T-helper 2 cell treated with Interferon-gamma antibody and Interleukin-4, amounts not matched to agents 5 μg/mL and 100 μg/mL, for 36 hours (primary cell): Measurements from ENCODE around the gene RNF5.

ENCODE experiments used
- DNase-seq: peaks from one replicate; pipeline ENCODE4 v3.0.0; 2021; ENCODE audit warnings: low spot score
- H3K27ac Mint-ChIP-seq: one replicate; pipeline ENCODE4 v1.8.0; 2021; ENCODE audit warnings: mild to moderate bottlenecking, mixed read lengths
- H3K27me3 Mint-ChIP-seq: one replicate; pipeline ENCODE4 v1.8.0; 2021; ENCODE audit warnings: low read depth, mixed read lengths
- H3K36me3 Mint-ChIP-seq: one replicate; pipeline ENCODE4 v1.8.0; 2021; ENCODE audit warnings: low read depth, mixed read lengths
- H3K4me1 Mint-ChIP-seq: one replicate; pipeline ENCODE4 v1.8.0; 2021; ENCODE audit warnings: low read depth, mixed read lengths
- H3K4me3 Mint-ChIP-seq: one replicate; pipeline ENCODE4 v1.8.0; 2022; ENCODE audit warnings: mild to moderate bottlenecking, moderate library complexity, mixed read lengths
- H3K9me3 Mint-ChIP-seq: one replicate; pipeline ENCODE4 v1.8.0; 2021; ENCODE audit warnings: mixed read lengths

Gene RNF5

DNA sequence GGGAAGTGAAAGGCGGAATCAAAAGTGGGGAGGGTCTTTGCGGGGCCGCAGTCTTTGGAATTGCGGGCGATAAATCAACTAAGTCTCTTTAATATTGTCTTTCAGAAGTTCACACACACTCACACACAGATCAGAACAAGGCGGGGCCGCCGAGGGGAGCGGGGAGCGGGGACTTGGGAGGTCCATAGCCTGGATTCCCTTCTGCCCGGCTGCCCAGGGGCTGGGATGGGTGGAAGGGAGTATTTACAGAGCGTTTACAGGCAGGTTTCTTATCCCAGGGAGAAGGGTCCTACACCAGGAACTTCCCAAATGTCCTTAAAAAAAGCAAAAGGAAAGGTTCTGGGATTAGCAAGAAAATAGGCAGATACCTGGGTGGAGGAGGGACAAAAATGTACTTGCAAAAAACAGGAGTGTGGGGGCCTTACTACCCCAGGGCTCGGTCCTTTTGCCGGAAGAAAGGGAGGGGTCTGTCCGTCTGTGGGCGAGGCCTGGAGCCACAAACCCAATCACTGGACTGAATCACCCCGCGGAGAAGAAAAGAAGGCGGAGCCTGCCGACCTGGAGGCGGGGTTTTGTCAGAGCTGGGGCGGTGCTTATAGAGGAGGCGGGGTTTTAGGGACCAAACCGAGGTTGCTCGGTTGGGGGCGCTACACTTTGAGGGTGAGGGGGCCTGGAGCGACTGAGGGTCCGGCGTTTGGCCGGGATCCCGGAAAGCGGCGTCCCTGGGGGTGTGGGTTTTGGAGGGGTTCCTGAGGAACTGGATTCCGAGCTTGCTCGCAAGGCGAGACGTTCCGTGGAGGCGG lies 29.7 kb upstream of the RNF5 start:
- Mint-ChIP-seq H3K9me3 (no peaks in the 10 kb centered on the region), H3K4me1 (peaks cover 19% of the 10 kb centered on the region), H3K27ac (peak overlapping the region; percentile 29), H3K36me3 (no peaks in the 10 kb centered on the region), H3K4me3 (peak overlapping the region; percentile 79), H3K27me3 (peaks cover 69% of the 10 kb centered on the region)
- DNase-seq = peak; percentile 63

DNA sequence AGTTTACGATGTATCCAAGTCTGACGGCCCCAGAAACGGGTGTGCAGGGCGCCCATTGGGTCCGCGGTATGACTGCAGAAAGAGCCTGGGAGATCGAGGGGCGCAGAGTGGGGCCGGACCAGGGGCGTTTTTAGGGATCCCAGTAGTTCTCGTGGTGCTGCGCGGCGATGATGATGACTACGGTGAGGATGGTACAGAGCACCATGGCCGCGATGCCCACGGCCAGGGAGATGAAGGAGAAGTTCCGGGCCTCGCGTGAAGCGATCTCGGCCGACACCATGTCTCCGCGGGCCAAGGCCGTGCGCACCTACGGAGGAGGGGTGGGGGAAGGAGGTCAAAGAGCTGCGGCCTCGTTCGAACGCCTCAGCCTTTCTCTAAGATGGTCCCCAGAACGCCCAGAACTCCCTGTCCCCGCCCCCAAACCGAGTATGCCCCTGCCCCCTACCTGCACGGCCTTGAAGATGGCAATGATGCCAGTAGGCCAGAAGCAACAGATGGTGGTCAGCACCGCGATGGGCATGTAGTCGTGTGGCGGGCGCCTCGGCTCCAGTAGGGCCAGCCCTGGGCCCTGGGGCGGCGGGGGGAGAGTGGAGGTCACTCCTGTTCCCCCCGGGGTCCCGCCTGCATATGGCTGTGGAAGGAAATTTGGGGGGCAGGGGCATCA lies 29.0 kb upstream of the RNF5 start:
- peaks cover 21% of the 10 kb centered on the region for H3K4me1 Mint-ChIP-seq
- peak overlapping the region; percentile 79 for H3K4me3 Mint-ChIP-seq
- no peak for DNase-seq

DNA sequence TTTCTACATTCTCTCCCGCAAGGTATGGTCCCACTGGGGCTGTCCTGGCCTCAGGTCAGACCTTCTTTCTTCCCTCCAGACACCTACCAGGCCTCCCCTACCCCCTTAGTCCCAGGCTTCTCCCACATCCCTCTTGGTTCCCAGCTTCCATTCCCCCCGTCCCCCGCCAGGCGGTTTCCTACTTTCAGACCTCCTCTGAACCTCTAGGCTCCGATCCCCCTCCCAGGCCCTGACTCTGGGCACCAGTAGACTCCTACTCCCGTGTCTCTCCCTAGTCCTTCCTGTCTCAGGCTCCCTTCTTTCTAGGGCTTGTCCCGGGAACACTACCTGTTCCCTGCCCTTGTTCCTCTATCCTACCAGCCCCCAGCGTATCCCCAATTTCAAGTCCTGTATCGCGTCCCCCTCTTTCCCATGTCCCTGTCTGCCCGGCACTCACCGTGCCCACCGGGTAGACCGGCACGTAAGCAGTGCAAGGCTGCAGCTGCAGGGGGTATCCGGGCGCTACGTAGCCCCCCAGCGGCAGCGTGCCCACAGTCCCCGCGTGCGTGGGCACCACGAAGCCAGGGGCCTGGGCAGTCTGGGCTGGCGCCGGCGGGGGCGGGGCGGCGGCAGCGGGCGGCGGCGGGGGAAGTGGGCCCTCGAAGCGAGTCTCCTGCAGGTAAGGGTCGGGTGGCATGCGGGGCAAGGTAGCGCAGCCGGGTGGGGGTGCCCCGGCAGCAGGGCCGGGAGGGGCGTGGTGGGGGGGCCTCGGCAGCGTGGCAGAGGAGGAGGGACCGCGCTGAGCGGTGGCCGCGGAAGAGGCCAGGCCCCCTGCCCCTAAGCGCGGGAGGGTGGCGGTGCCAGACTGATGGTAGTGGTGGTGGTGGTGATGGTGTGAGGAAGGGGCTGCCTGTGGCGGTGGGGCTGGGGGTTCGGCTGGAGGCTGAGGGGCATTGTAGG lies 28.0 kb upstream of the RNF5 start:
- Mint-ChIP-seq H3K36me3 (no peaks in the 10 kb centered on the region), H3K27me3 (peaks cover 69% of the 10 kb centered on the region), H3K4me1 (peaks cover 28% of the 10 kb centered on the region), H3K9me3 (no peaks in the 10 kb centered on the region), H3K4me3 (no peak overlapping the region), H3K27ac (no peak overlapping the region)
- DNase-seq = no peak

More for the DNA sequence above, 29.0 kb upstream of the RNF5 start:
- H3K27me3 Mint-ChIP-seq = peaks cover 70% of the 10 kb centered on the region
- no peaks in the 10 kb centered on the region for H3K36me3 Mint-ChIP-seq
- peak overlapping the region; percentile 29 for H3K27ac Mint-ChIP-seq
- no peaks in the 10 kb centered on the region for H3K9me3 Mint-ChIP-seq

DNA sequence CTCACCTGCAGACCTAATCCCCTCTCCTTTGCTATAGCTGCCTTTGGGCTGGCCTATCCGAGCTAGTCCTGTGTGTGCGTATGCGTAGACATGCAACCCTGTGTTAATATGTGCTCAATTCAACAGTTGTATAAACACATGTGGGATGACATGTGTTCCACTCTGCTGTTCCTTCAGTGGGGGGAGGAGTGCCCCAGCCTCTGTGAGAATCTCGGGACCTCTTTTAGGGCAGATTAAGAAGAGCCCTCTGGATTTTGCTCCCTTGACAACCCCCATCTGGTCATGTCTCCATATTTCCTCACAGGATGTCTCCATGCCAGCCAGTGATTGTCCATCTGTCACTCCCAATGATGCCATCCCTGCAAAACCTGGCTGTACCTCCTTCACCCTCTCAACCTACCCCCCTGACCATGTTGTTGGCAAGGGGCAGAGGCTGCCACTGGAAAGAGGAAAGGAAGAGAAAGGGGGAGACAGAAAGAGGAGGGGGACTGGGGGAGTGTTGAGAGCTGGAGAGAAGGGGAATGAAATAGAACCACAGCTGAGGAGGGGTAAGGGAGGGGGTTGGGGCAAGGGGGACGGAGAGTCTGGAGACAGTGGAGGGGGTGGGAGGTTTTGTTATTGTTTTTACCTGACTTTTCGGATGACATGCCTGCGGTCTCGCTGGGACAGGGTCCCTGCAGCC lies 26.9 kb upstream of the RNF5 start:
- peaks cover 61% of the 10 kb centered on the region for H3K27me3 Mint-ChIP-seq
- H3K36me3 Mint-ChIP-seq = no peaks in the 10 kb centered on the region
- H3K27ac Mint-ChIP-seq = no peak overlapping the region
- DNase-seq = no peak
- H3K4me1 Mint-ChIP-seq = peaks cover 32% of the 10 kb centered on the region
- no peaks in the 10 kb centered on the region for H3K9me3 Mint-ChIP-seq
- H3K4me3 Mint-ChIP-seq = no peak overlapping the region

DNA sequence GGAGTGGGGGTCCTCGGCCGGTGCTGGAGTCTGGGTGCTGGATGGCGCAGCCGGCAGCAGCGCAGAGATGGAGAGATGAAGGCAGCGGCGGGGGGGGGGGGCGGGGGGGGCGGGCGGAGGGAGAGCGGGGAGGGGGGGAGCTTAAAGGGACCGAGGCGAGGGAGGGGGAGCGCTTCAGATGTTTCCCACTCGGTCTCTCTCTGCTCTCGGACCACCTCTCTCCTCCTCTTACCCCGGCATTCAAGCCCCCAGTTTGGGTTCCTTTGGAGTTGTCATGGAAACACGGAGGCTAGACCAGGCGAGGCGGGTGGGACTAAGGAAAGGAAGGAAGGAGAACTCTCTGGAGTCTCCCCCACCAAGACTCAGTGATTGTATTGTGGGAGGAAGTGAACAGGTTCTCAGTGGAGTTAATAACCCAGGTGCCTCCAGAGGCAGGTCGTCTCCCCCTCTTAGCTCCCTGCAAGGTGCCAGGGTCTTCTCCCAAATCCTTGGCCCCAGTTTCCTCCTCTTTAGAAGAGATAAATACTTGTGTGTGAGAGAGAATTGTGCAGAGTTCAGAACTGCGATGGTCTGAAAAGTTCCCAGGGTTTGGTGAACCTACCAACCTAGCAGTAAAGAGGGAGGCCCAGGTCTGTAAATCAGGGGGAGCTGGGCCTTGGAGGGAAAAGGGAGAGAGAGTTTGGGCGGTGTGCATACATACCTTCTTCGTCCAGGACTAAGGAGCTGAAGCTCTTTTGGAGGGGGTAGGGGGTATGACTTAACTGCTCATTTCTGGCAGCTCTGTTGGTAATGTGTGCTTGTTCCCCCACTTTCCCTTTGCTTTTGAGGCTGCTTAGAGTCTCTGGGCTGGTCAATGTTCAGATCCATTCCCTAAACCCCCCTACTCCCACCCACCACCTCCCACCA lies 26.1 kb upstream of the RNF5 start, which contains the start of gene PRRT1:
Gene PRRT1, minus strand, starts transcription at position 77 of the 906 bp plus-strand sequence. CDS start 112 bp downstream, outside the sequence.
- peaks cover 53% of the 10 kb centered on the region for H3K27me3 Mint-ChIP-seq
- H3K9me3 Mint-ChIP-seq = no peaks in the 10 kb centered on the region
- no peak for DNase-seq
- peak within 1 kb of the TSS; percentile 57 for H3K4me3 Mint-ChIP-seq
- no peak within 1 kb of the TSS for H3K27ac Mint-ChIP-seq
- H3K36me3 Mint-ChIP-seq = no peaks in the 10 kb centered on the region
- H3K4me1 Mint-ChIP-seq = peaks cover 32% of the 10 kb centered on the region

DNA sequence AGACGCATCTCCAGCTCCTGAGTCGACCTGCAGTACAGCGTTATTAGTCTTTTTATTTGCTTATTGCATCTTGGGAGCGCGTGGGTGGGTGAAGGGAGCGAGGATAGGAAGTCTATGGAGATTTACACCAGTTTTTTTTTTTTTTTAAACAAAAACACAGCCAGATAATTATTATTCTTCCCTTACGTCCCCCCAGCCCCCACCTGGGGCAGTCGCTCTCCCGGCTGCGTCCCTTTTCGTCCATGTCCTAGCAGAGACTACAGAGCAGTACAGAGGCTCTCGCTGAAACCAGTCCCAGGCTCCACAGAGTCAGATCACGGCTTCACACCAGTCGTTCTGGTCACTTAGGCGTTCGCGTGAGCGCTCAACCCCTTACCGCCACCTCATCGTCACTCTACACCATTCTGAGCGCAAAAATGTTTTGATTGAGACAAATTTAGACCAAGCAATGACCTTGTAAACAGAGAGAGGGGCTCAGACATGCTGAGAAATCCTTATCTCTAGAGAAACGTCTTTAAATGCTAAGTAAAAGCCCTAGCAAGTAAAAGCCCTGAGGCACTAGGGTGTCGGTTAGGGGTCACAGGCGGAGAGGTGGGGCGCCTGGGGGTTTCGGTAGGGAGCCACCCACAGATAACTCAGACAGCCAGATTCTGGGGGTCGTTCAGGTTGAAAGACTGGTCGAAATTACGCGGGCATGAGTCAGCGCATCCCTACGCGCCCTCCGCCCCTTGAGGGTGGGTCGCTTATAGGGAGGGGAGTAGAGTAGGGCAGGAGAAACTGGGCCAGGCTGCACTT lies 25.2 kb upstream of the RNF5 start:
- H3K9me3 Mint-ChIP-seq = no peaks in the 10 kb centered on the region
- DNase-seq = no peak
- H3K4me1 Mint-ChIP-seq = peaks cover 28% of the 10 kb centered on the region
- peaks cover 3% of the 10 kb centered on the region for H3K36me3 Mint-ChIP-seq
- H3K4me3 Mint-ChIP-seq = peak overlapping the region; percentile 57
- H3K27ac Mint-ChIP-seq = no peak overlapping the region
- H3K27me3 Mint-ChIP-seq = peaks cover 45% of the 10 kb centered on the region

DNA sequence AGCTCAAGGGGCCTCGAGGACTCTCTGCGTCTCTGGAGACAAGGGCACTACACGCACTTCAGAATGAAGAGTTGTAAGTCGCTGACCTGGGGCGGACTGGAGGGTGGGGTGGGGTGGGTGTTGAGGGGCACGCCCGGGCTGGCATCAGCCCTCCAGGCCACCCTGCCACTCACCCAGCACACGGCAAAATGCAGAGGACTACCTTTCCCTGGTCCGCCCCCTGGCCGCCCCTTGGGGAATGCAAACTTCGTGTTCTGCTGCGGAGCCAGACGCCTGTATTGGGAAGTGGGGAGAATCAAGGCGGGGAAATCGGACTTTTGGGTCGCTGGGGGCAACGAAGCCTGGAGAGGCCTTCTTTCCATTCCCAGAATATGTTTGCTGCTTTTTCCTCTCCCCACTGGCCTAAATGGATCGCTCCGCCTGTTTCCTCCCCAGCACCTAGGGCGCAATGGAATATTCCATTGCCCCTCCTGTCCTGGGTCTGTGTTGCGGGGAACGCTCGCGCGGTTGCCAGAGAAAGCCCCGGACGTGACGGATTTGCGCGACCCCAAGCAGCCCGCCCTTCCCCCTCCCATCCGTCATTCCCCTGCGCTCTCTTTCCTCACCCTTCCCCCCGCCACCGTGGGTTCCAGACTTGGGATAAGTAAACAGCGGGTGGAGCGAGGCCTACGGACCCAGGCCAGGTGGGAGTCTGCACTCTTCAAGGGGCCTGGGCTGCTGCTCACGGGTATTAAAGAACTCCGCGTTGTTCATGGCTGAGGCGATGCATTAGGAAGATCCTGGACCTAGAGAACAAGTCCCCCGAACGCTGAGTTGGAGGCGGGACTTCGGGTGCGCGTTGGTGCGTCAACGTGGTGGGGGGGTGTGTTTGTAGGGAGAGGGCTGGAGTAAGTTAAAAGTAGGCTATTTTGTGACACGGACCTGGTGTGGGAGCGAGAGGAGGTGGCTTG lies 24.4 kb upstream of the RNF5 start, which contains the start of gene PPT2:
Gene PPT2, plus strand, starts transcription at position 578 of the 950 bp plus-strand sequence. CDS start 454 bp downstream, outside the sequence.
- peak within 1 kb of the TSS; percentile 92 for H3K27ac Mint-ChIP-seq
- DNase-seq = peak; percentile 59
- peaks cover 3% of the 10 kb centered on the region for H3K36me3 Mint-ChIP-seq
- peak within 1 kb of the TSS; percentile 99 for H3K4me3 Mint-ChIP-seq
- H3K4me1 Mint-ChIP-seq = peaks cover 24% of the 10 kb centered on the region
- no peaks in the 10 kb centered on the region for H3K9me3 Mint-ChIP-seq
- peaks cover 36% of the 10 kb centered on the region for H3K27me3 Mint-ChIP-seq

DNA sequence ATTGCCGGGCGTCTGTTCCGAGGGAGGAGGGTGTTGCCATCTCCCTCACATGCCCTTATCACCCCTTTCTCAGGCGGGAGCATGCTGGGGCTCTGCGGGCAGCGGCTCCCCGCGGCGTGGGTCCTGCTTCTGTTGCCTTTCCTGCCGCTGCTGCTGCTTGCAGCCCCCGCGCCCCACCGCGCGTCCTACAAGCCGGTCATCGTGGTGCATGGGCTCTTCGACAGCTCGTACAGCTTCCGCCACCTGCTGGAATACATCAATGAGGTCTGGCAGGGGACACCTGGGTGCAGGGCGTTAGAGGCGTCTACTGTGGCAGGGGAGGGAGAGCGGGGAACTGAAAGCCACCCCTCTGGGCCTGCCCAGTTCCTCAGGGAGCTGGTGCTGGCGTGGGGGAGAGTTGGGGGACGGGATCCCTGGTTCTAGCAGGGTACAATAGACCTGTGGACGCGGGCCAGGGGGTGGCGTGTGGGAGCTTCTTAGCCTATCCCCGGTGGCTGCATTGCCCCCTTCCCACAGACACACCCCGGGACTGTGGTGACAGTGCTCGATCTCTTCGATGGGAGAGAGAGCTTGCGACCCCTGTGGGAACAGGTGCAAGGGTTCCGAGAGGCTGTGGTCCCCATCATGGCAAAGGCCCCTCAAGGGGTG lies 23.6 kb upstream of the RNF5 start:
- peaks cover 21% of the 10 kb centered on the region for H3K4me1 Mint-ChIP-seq
- peak; percentile 56 for DNase-seq
- H3K4me3 Mint-ChIP-seq = peak overlapping the region; percentile 99
- H3K9me3 Mint-ChIP-seq = no peaks in the 10 kb centered on the region
- peaks cover 31% of the 10 kb centered on the region for H3K27me3 Mint-ChIP-seq
- H3K27ac Mint-ChIP-seq = peak overlapping the region; percentile 92
- peaks cover 3% of the 10 kb centered on the region for H3K36me3 Mint-ChIP-seq

DNA sequence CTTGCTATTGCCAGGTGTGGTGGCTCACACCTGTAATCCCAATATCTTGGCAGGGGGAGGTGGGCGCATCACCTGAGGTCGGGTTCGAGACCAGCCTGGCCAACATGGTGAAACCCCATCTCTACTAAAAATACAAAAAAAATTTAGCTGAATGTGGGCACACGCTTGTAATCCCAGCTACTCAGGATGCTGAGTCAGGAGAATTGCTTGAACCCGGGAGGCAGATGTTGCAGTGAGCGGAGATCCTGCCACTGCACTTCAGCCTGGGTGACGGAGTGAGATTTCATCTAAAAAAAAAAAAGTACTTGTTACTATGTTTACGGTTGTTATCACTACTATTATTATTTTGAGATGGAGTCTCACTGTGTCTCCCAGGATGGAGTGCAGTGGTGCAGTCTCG lies 21.3 kb upstream of the RNF5 start:
- Mint-ChIP-seq H3K27ac (no peak overlapping the region), H3K4me1 (peaks cover 19% of the 10 kb centered on the region), H3K4me3 (no peak overlapping the region), H3K36me3 (peaks cover 3% of the 10 kb centered on the region), H3K27me3 (peaks cover 16% of the 10 kb centered on the region), H3K9me3 (no peaks in the 10 kb centered on the region)
- DNase-seq = no peak

DNA sequence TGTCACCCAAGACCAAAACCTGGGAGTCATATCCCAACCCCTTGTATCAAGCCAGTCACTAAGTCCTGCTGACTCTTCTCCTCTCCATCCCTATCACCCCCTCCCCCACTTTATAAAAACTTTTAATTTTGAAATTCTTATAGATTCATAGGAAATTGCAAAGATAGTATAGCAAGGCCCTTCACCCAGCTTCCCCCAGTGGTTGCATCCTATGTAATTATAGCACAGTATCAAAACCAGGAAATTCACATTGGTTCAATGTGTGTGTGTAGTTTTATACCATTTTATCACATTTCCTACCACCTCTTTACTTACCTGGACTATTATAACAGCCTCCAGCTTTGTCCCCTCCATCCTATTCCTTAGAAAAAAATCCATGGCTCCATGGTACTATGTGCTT lies 20.2 kb upstream of the RNF5 start:
- Mint-ChIP-seq H3K36me3 (peaks cover 3% of the 10 kb centered on the region), H3K4me3 (no peak overlapping the region), H3K4me1 (peaks cover 16% of the 10 kb centered on the region), H3K27me3 (peaks cover 7% of the 10 kb centered on the region), H3K27ac (no peak overlapping the region), H3K9me3 (no peaks in the 10 kb centered on the region)
- no peak for DNase-seq
